ENCODE results near the gene MYO5B. TPM values are rescaled to one million over a fixed set of nuclear protein-coding genes. Genes with fewer than 3 reads are reported as not detected.

Gene MYO5B
- total and polyA plus RNA-seq, 9 donors = 0.83 to 3.3 (median 1.3) TPM

DNA sequence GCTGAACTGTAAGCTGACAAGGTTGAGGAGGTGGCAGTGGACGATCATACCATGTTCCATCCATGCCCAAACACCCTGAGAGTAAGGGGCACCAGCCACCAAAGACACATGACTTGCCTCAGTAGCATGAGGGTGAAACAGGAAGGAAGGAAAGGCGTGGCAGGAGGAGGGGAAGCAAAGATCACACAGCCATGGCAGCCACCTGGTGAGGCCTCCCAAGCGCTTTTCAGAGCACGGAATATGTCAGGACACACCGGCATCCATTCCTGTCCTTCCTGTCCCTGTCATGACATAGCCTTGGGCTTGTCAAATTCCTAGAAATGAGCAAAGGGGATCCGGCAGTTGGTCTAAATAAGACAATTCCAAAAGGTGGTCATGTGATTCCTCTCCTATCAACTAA is 118.7 kb downstream of the MYO5B start:
- whole genome bisulfite sequencing (ENCODE audit: insufficient coverage) = 91% methylated on average over 5 of the region's 6 CpGs

DNA sequence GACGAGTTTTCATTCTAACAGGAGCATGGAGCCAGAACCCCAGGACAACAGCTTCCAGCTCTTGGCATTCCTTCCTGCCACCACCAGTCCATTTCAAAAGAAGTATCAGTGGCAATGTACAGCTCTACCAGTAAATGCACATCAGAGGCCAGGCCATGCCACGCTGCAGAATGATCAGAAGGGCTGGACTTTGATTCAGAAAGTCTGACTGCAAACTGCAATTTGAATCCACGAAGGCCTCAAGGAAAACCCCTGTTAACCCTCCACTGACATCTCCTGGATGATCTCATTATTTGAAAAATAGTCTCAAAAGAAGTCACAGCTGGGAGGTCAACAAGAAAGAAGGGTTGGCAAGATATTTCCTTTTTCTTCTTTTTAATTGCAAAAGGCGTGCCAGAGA is 119.2 kb downstream of the MYO5B start:
- whole genome bisulfite sequencing (ENCODE audit: insufficient coverage) = 24% methylated on average over 2 of the region's 4 CpGs
- H3K9me3 ChIP-seq (replicated peaks; ENCODE audit: control insufficient read depth, low read depth, low read length) = no peaks in the 10 kb centered on the region
- H3K36me3 ChIP-seq (ENCODE audit: control insufficient read depth, insufficient read depth, low read length) = no peaks in the 10 kb centered on the region
- H3K27ac ChIP-seq (ENCODE audit: low read length) = no peak overlapping the region
- no peak overlapping the region for H3K4me3 ChIP-seq (ENCODE audit: low read length)
- DNase-seq = no peak
- no peaks in the 10 kb centered on the region for H3K27me3 ChIP-seq (ENCODE audit: control insufficient read depth, insufficient read depth, low read length)
- peaks cover 38% of the 10 kb centered on the region for H3K4me1 ChIP-seq (ENCODE audit: control insufficient read depth, insufficient read depth, low read length)

More for the DNA sequence above, 118.7 kb downstream of the MYO5B start:
- Histone ChIP-seq H3K4me1 (ENCODE audit: control insufficient read depth, insufficient read depth, low read length) (peaks cover 43% of the 10 kb centered on the region), H3K9me3 (replicated peaks; ENCODE audit: control insufficient read depth, low read depth, low read length) (no peaks in the 10 kb centered on the region), H3K36me3 (ENCODE audit: control insufficient read depth, insufficient read depth, low read length) (no peaks in the 10 kb centered on the region), H3K27me3 (ENCODE audit: control insufficient read depth, insufficient read depth, low read length) (no peaks in the 10 kb centered on the region), H3K27ac (ENCODE audit: low read length) (no peak overlapping the region), H3K4me3 (ENCODE audit: low read length) (no peak overlapping the region)
- DNase-seq = no peak

DNA sequence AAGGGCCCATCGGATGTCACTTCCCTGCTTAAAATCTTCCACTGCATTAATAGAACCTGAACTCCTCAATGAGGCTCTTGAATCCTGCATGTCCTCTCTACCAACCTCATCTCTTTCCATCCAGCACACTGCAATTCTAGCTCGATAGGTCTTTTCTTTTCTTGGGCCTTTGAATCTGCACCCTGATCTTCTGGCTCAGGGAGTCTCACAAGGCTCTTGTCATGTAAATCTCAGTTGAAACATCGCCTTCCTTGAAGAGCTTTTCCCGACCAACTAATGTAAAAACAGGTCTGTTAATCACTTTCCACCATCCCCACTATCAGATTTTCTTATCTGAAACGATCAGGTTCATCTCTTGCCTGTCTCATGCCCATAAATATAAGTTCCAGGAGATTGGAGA is 120.5 kb downstream of the MYO5B start:
- peaks cover 26% of the 10 kb centered on the region for H3K4me1 ChIP-seq (ENCODE audit: control insufficient read depth, insufficient read depth, low read length)
- H3K4me3 ChIP-seq (ENCODE audit: low read length) = no peak overlapping the region
- WGBS (ENCODE audit: insufficient coverage) = 81% methylated on average over 3 of the region's 5 CpGs
- H3K36me3 ChIP-seq (ENCODE audit: control insufficient read depth, insufficient read depth, low read length) = no peaks in the 10 kb centered on the region
- no peaks in the 10 kb centered on the region for H3K9me3 ChIP-seq (replicated peaks; ENCODE audit: control insufficient read depth, low read depth, low read length)
- no peaks in the 10 kb centered on the region for H3K27me3 ChIP-seq (ENCODE audit: control insufficient read depth, insufficient read depth, low read length)
- no peak overlapping the region for H3K27ac ChIP-seq (ENCODE audit: low read length)
- no peak for DNase-seq

DNA sequence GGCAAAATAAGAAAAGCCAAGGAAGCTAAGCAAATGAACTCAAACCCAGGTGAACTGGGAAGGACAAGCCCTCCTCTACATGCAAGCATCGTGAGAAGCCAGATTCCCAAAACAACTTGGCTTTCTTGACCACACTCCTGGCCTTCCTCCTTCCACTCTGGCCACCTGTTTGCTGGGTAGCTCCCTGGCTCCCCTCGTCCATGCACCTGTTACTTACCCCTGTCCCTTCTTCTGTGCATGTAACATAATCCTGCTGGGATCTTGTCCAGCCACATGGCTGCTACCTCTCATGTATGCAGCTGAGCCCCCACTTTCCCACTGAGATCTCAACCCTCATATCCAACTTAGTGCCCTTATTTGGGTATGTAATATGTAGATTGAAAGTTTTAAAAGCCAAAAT is 121.6 kb downstream of the MYO5B start:
- Histone ChIP-seq H3K36me3 (ENCODE audit: control insufficient read depth, insufficient read depth, low read length) (no peaks in the 10 kb centered on the region), H3K9me3 (replicated peaks; ENCODE audit: control insufficient read depth, low read depth, low read length) (no peaks in the 10 kb centered on the region), H3K27me3 (ENCODE audit: control insufficient read depth, insufficient read depth, low read length) (no peaks in the 10 kb centered on the region), H3K4me1 (ENCODE audit: control insufficient read depth, insufficient read depth, low read length) (peaks cover 23% of the 10 kb centered on the region), H3K4me3 (ENCODE audit: low read length) (no peak overlapping the region), H3K27ac (ENCODE audit: low read length) (no peak overlapping the region)
- DNase-seq = peak; percentile 44
- WGBS (ENCODE audit: insufficient coverage) = 51% methylated on average over 2 of the region's 2 CpGs

DNA sequence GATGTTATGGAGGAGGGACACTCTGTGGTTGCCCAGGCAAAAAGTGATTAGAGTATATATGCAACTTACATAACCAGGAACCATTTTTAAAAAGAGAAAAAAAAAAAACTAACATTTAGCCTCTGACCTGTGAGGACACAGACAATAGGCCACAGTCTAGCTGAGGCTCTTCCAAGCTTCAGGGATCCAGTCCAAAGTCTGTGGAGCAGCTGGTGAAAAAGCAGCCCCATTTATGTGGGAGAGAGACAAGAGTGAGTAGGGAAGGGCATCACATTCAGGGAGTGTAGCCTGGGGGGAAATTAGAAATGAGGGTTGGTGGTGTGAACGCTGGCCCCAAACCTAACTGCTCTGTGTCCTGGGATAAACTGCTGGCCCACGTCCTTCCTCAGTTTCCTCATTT is 122.8 kb downstream of the MYO5B start:
- Histone ChIP-seq H3K36me3 (ENCODE audit: control insufficient read depth, insufficient read depth, low read length) (no peaks in the 10 kb centered on the region), H3K9me3 (replicated peaks; ENCODE audit: control insufficient read depth, low read depth, low read length) (no peaks in the 10 kb centered on the region), H3K4me1 (ENCODE audit: control insufficient read depth, insufficient read depth, low read length) (peaks cover 23% of the 10 kb centered on the region), H3K27me3 (ENCODE audit: control insufficient read depth, insufficient read depth, low read length) (no peaks in the 10 kb centered on the region), H3K4me3 (ENCODE audit: low read length) (no peak overlapping the region), H3K27ac (ENCODE audit: low read length) (no peak overlapping the region)
- no CpG with 5 or more reads among the region's 2 CpGs for WGBS (ENCODE audit: insufficient coverage)
- DNase-seq = peak; percentile 37

DNA sequence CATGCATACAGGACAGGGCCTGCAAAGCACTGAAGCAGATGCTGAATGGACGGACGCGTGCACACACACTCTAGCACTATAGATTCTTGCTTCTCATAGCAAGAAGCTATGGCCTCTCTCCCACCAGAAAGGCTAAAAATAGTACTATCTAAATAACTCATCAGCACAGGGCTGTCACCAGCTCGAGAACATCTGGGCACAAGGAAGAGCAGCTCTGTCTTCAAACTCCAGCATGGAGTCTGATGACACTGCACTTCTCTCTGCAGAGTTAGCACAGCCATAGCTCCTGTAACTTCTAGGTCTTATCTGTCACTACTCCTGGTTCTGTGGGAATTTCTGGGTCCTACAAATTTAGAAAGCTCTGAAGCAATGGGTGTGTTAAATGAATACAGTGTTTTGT is 123.5 kb downstream of the MYO5B start:
- no peak overlapping the region for H3K27ac ChIP-seq (ENCODE audit: low read length)
- H3K36me3 ChIP-seq (ENCODE audit: control insufficient read depth, insufficient read depth, low read length) = no peaks in the 10 kb centered on the region
- H3K27me3 ChIP-seq (ENCODE audit: control insufficient read depth, insufficient read depth, low read length) = no peaks in the 10 kb centered on the region
- DNase-seq = no peak
- H3K9me3 ChIP-seq (replicated peaks; ENCODE audit: control insufficient read depth, low read depth, low read length) = no peaks in the 10 kb centered on the region
- H3K4me1 ChIP-seq (ENCODE audit: control insufficient read depth, insufficient read depth, low read length) = peaks cover 23% of the 10 kb centered on the region
- no peak overlapping the region for H3K4me3 ChIP-seq (ENCODE audit: low read length)
- 20% methylated on average over 2 of the region's 4 CpGs for WGBS (ENCODE audit: insufficient coverage)

DNA sequence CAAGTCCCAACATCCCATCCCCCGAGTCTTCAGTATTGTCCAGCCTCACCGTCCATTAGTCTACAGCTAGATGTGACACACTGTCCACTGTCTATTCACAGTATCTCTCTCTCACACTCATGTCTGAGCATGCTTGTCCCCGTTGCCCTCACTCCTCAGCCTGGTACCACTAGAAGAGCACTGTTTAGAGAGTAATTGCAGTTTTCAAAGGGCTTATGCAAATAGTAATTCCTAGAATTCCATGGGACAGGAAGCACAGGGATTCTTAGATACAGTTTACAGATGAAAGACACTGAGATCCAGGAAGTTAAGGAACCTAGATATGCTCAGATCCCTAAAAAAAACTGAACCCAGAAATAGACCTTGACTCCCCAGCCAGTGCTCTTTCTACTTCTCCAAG is 125.5 kb downstream of the MYO5B start:
- Histone ChIP-seq H3K4me1 (ENCODE audit: control insufficient read depth, insufficient read depth, low read length) (peaks cover 19% of the 10 kb centered on the region), H3K36me3 (ENCODE audit: control insufficient read depth, insufficient read depth, low read length) (no peaks in the 10 kb centered on the region), H3K9me3 (replicated peaks; ENCODE audit: control insufficient read depth, low read depth, low read length) (no peaks in the 10 kb centered on the region), H3K4me3 (ENCODE audit: low read length) (no peak overlapping the region), H3K27me3 (ENCODE audit: control insufficient read depth, insufficient read depth, low read length) (peaks cover 2% of the 10 kb centered on the region), H3K27ac (ENCODE audit: low read length) (no peak overlapping the region)
- whole genome bisulfite sequencing (ENCODE audit: insufficient coverage) = 93% methylated on average over 2 of the region's 3 CpGs
- no peak for DNase-seq

DNA sequence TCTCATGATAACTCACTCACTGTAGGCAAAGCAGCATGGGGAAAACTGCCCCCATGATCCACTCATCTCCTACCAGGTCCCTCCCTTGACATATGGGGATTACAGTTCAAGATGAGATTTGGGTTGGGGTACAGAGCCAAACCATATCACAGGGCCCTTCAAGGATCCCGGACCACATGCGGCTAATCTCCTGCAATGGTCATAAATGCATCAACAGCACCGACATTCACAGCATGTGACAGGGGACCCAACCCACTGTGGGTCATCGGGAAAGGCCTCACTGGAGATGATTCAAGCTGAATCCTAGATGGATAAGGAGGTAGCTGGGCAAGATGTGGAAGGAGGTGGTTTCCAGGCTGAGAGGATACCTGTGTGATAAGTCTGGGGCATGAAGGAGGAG is 129.4 kb downstream of the MYO5B start:
- no peaks in the 10 kb centered on the region for H3K36me3 ChIP-seq (ENCODE audit: control insufficient read depth, insufficient read depth, low read length)
- H3K4me3 ChIP-seq (ENCODE audit: low read length) = no peak overlapping the region
- H3K27me3 ChIP-seq (ENCODE audit: control insufficient read depth, insufficient read depth, low read length) = peaks cover 2% of the 10 kb centered on the region
- WGBS (ENCODE audit: insufficient coverage) = 89% methylated on average over 4 of the region's 4 CpGs
- no peaks in the 10 kb centered on the region for H3K9me3 ChIP-seq (replicated peaks; ENCODE audit: control insufficient read depth, low read depth, low read length)
- no peak overlapping the region for H3K27ac ChIP-seq (ENCODE audit: low read length)
- no peaks in the 10 kb centered on the region for H3K4me1 ChIP-seq (ENCODE audit: control insufficient read depth, insufficient read depth, low read length)
- no peak for DNase-seq

DNA sequence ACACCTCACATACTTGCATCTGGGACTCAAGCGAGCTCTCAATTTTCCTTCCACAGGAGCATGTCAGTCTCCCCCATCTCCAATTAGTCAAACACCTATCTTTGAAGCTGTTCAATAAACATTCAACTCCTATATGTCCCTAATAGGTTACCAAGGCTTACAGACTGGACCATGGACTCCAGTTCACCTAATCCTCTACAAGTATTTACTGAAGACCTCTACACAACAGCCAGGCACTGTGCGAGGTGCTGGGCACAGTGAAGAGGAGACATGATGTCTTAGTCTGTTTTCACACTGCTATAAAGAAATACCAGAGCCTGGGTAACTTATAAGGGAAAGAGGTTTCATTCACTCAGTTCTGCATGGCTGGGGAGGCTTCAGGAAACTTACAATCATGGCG is 129.9 kb downstream of the MYO5B start:
- Histone ChIP-seq H3K36me3 (ENCODE audit: control insufficient read depth, insufficient read depth, low read length) (no peaks in the 10 kb centered on the region), H3K4me3 (ENCODE audit: low read length) (no peak overlapping the region), H3K9me3 (replicated peaks; ENCODE audit: control insufficient read depth, low read depth, low read length) (no peaks in the 10 kb centered on the region), H3K27ac (ENCODE audit: low read length) (no peak overlapping the region), H3K4me1 (ENCODE audit: control insufficient read depth, insufficient read depth, low read length) (no peaks in the 10 kb centered on the region), H3K27me3 (ENCODE audit: control insufficient read depth, insufficient read depth, low read length) (peaks cover 2% of the 10 kb centered on the region)
- WGBS (ENCODE audit: insufficient coverage) = 91% methylated on average over 1 of the region's 3 CpGs
- no peak for DNase-seq

DNA sequence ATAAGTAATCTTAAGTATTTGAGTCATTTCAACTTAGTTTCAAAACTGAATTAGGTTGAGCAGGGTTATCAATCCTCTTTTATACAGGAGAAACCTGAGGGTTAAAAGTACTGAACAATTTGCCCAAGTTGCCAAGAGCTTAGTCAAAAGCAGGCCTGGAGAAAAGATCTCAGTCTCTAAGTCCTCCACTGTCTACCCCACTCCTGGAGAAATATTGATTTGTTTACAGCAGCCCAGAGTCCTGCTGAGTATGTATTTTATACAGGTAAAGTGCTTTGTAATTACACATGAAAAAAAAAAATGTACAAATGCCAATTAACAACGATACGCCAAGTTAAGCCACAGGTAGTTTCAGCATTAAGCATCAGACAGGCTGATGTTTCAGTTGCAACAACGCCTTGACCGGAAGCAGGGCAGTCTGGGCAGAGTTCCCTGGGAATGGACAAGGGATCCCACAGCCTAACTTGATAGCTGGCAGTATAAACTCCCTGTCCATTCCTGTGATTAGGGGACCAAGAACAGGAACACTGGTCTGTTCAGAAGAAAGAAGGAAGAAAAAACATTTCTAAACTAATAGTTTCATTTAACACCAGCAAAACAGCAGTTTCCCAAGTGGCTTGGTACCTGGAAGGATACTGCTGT is 132.9 kb downstream of the MYO5B start:
- no peaks in the 10 kb centered on the region for H3K4me1 ChIP-seq (ENCODE audit: control insufficient read depth, insufficient read depth, low read length)
- DNase-seq = peak; percentile 20

DNA sequence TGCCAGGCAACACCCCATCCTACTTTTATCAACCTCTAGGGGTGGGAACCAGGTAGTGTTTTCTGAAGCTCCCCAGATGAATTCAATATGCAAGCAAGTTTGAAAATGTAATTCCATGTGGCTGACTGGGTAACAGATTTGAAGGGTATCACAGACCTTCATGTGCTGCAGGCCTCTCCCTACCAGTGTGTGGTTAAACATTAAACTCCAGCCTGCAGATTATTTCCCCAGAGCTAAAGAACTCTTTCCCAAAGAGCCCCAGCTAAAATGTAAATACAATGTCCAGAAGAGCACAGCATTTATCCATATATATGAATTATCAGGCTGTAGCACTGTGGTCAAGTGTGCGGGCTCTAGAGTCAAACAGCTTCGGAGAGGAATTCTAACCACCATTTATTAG is 134.1 kb downstream of the MYO5B start:
- Histone ChIP-seq H3K27ac (ENCODE audit: low read length) (no peak overlapping the region), H3K27me3 (ENCODE audit: control insufficient read depth, insufficient read depth, low read length) (peaks cover 2% of the 10 kb centered on the region), H3K9me3 (replicated peaks; ENCODE audit: control insufficient read depth, low read depth, low read length) (no peaks in the 10 kb centered on the region), H3K4me3 (ENCODE audit: low read length) (no peak overlapping the region), H3K4me1 (ENCODE audit: control insufficient read depth, insufficient read depth, low read length) (no peaks in the 10 kb centered on the region), H3K36me3 (ENCODE audit: control insufficient read depth, insufficient read depth, low read length) (no peaks in the 10 kb centered on the region)
- no peak for DNase-seq
- WGBS (ENCODE audit: insufficient coverage) = no CpG with 5 or more reads among the region's 2 CpGs

More for the DNA sequence above, 132.9 kb downstream of the MYO5B start:
- H3K27me3 ChIP-seq (ENCODE audit: control insufficient read depth, insufficient read depth, low read length) = peaks cover 2% of the 10 kb centered on the region
- no peak overlapping the region for H3K4me3 ChIP-seq (ENCODE audit: low read length)
- WGBS (ENCODE audit: insufficient coverage) = 20% methylated on average over 1 of the region's 4 CpGs
- no peak overlapping the region for H3K27ac ChIP-seq (ENCODE audit: low read length)
- no peaks in the 10 kb centered on the region for H3K9me3 ChIP-seq (replicated peaks; ENCODE audit: control insufficient read depth, low read depth, low read length)
- no peaks in the 10 kb centered on the region for H3K36me3 ChIP-seq (ENCODE audit: control insufficient read depth, insufficient read depth, low read length)

Data from muscle of leg (tissue), 11 donors.